RWPE2 (cell line): ENCODE data around the gene UBE2E1.

ENCODE experiments used
- ATAC-seq: fragments of 200-7000 bp; cut with Tn5 transposase; 3 replicates; pipeline ENCODE4 v1.9.1; 2021; ENCODE audit warnings: low read depth
- DNase-seq: peaks from one replicate; pipeline ENCODE4 v3.0.0-alpha.2; 2020; ENCODE audit warnings: low spot score
- H3K27ac ChIP-seq: fragments of 450-650 bp; 2 replicates; pipeline ENCODE4 v1.5.1; 2017; ENCODE audit warnings: mild to moderate bottlenecking; ENCODE audit not compliant: poor library complexity, severe bottlenecking
- H3K27me3 ChIP-seq: fragments of 250-450 bp; sonication (Bioruptor Pico); 2 replicates; pipeline ENCODE4 v1.5.1; 2021; ENCODE audit warnings: mild to moderate bottlenecking, moderate library complexity; ENCODE audit not compliant: insufficient read depth, poor library complexity, severe bottlenecking
- H3K36me3 ChIP-seq: fragments of 250-450 bp; sonication (Bioruptor Pico); 2 replicates; pipeline ENCODE4 v1.5.1; 2020; ENCODE audit warnings: low read depth, mild to moderate bottlenecking, moderate library complexity
- H3K4me1 ChIP-seq: fragments of 250-450 bp; sonication (Bioruptor Pico); 2 replicates; pipeline ENCODE4 v1.5.1; 2021; ENCODE audit warnings: mild to moderate bottlenecking, moderate library complexity; ENCODE audit not compliant: insufficient read depth, poor library complexity, severe bottlenecking
- H3K4me3 ChIP-seq: fragments of 250-450 bp; sonication (Bioruptor Pico); 2 replicates; pipeline ENCODE4 v1.5.1; 2021; ENCODE audit warnings: mild to moderate bottlenecking, moderate library complexity; ENCODE audit not compliant: severe bottlenecking
- H3K9me3 ChIP-seq: fragments of 250-450 bp; sonication (Bioruptor Pico); 2 replicates; pipeline ENCODE4 v1.5.1; 2021; ENCODE audit warnings: mild to moderate bottlenecking, moderate library complexity; ENCODE audit not compliant: severe bottlenecking
- TF ChIP-seq, protein P1 (sequence below): fragments of 450-650 bp; IDR thresholded peaks from one replicate; pipeline ENCODE4 v1.5.1; 2017; ENCODE audit warnings: mild to moderate bottlenecking, moderate library complexity; ENCODE audit not compliant: poor library complexity, severe bottlenecking

UBE2E1 gene

DNA sequence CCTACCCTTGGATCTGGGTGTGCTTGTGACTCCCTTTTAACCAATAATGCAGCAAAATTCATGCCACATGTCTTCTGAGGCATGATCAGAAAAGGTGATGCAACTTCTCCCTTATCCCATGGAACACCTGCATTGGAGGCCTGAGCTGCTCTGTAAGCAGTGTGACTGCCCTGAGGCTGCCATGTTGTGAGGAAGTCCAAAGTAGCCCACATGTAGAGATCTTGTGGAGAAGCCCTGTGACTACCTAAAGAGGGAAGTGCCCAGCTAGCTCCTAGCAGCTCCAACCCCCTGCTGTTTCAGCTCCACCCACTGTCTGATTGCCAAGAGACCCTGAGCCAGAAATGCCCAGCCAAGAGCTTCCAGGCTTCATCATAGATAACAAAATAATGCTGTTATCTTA lies 132.9 kb downstream of the UBE2E1 start:
- DNase-seq (no peak), ATAC-seq (no peak)
- no peaks in the 10 kb centered on the region for H3K9me3 ChIP-seq
- no peaks in the 10 kb centered on the region for H3K27me3 ChIP-seq
- H3K36me3 ChIP-seq, result no peaks in the 10 kb centered on the region
- H3K4me1 ChIP-seq, result no peaks in the 10 kb centered on the region
- no peak overlapping the region for H3K4me3 ChIP-seq
- H3K27ac ChIP-seq, result no peak overlapping the region
- TF ChIP-seq, protein P1, sequence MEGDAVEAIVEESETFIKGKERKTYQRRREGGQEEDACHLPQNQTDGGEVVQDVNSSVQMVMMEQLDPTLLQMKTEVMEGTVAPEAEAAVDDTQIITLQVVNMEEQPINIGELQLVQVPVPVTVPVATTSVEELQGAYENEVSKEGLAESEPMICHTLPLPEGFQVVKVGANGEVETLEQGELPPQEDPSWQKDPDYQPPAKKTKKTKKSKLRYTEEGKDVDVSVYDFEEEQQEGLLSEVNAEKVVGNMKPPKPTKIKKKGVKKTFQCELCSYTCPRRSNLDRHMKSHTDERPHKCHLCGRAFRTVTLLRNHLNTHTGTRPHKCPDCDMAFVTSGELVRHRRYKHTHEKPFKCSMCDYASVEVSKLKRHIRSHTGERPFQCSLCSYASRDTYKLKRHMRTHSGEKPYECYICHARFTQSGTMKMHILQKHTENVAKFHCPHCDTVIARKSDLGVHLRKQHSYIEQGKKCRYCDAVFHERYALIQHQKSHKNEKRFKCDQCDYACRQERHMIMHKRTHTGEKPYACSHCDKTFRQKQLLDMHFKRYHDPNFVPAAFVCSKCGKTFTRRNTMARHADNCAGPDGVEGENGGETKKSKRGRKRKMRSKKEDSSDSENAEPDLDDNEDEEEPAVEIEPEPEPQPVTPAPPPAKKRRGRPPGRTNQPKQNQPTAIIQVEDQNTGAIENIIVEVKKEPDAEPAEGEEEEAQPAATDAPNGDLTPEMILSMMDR, result no peak

DNA sequence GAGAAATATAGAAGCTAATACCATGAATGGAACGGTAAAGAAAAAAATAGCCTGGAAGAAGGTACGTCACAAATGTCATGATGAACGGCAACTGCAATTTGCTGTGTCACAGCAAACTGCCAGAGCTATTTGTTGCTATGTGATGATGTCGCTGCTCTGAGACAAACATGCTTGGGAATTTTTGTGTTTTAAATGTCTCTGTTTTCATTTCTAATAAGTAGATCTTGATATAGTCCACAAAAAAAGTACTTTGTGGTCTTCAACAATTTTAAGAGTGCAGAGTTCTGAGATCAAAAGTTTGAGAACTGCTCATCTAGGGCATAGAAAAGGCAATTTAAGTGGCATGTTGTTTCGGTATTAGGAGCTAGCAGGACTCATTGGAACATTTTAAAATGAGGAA lies 135.0 kb downstream of the UBE2E1 start:
- DNase-seq (no peak), ATAC-seq (no peak)
- Histone ChIP-seq H3K9me3 (no peaks in the 10 kb centered on the region), H3K27ac (no peak overlapping the region), H3K4me1 (no peaks in the 10 kb centered on the region), H3K36me3 (no peaks in the 10 kb centered on the region), H3K4me3 (no peak overlapping the region), H3K27me3 (no peaks in the 10 kb centered on the region)
- TF ChIP-seq, protein P1, result no peak
